ENCODE data around the gene DDX3X. TPM values are rescaled to one million over a fixed set of nuclear protein-coding genes. Genes with fewer than 3 reads are reported as not detected.

The DDX3X gene
- total and polyA plus RNA-seq, 9 of the 15 experiments (the other 6 are each of a cell fraction or from before 2014, with no cell fraction given): 51.3 to 232 (median 138) TPM

- TF ChIP-seq CHD7 (IDR thresholded peaks at IDR 0.05; ENCODE audit: low read depth, low read length) (no peak), ZNF165 (CRISPR knock-in tag; IDR thresholded peaks at IDR 0.05; ENCODE audit: borderline replicate concordance) (no peak), MLX (CRISPR knock-in tag; conservative IDR thresholded peaks at IDR 0.05) (no peak; a peak in 1 of 4 replicates), E2F6 (IDR thresholded peaks at IDR 0.05; ENCODE audit: borderline replicate concordance in 1 of 2, extremely low read depth in 1 of 2, insufficient read depth in 1 of 2, insufficient read length in 1 of 2, low read depth in 1 of 2, low read length in 1 of 2, poor library complexity in 1 of 2, severe bottlenecking in 1 of 2) (peak; percentile 73 to 79), MBD1 (CRISPR knock-in tag; IDR thresholded peaks at IDR 0.05) (no peak), ADNP (tag; IDR thresholded peaks at IDR 0.05) (no peak), MAX (CRISPR knock-in tag; IDR thresholded peaks at IDR 0.05) (peak; percentile 83), HES1 (IDR thresholded peaks at IDR 0.05; ENCODE audit: low read depth) (peak; percentile 74), HLTF (IDR thresholded peaks at IDR 0.05) (0 out of 2 replicates have a peak, but pooled peaks have one; percentile 62)
Observed at GRCh38 chrX:41333003-41333743, 789 bp upstream of the DDX3X start (continued).
